Measurements from ENCODE around the gene OPCML. TPM values are rescaled to one million over a fixed set of nuclear protein-coding genes. Genes with fewer than 3 reads are reported as not detected.

The OPCML gene
- total RNA-seq, 1 donor, result not detected

- no peak overlapping the region for H3K4me3 ChIP-seq (ENCODE audit: low read depth, low read length)
- no peak for DNase-seq (ENCODE audit: low read depth)
These were observed 178.2 kb downstream of the OPCML start for GRCh38 chr11:133354069-133354468.

GRCh38 chr11:133350045-133350444, 182.3 kb downstream of the OPCML start:
- DNase-seq (ENCODE audit: low read depth), result no peak
- no peak for TF ChIP-seq CTCF (IDR thresholded peaks at IDR 0.05; ENCODE audit: insufficient read depth, low read depth, low read length)
- no peak overlapping the region for H3K4me3 ChIP-seq (ENCODE audit: low read depth, low read length)

More at GRCh38 chr11:133354069-133354468, 178.2 kb downstream of the OPCML start:
- no peak for TF ChIP-seq CTCF (IDR thresholded peaks at IDR 0.05; ENCODE audit: insufficient read depth, low read depth, low read length)

- no peak for DNase-seq (ENCODE audit: low read depth)
- TF ChIP-seq CTCF (IDR thresholded peaks at IDR 0.05; ENCODE audit: insufficient read depth, low read depth, low read length), result no peak
These were observed 184.3 kb downstream of the OPCML start for GRCh38 chr11:133347988-133348387.

GRCh38 chr11:133346137-133346536, 186.2 kb downstream of the OPCML start:
- H3K4me3 ChIP-seq (ENCODE audit: low read depth, low read length), result no peak overlapping the region
- no peak for DNase-seq (ENCODE audit: low read depth)
- TF ChIP-seq CTCF (IDR thresholded peaks at IDR 0.05; ENCODE audit: insufficient read depth, low read depth, low read length), result no peak

More at GRCh38 chr11:133347988-133348387, 184.3 kb downstream of the OPCML start:
- no peak overlapping the region for H3K4me3 ChIP-seq (ENCODE audit: low read depth, low read length)

GRCh38 chr11:133343951-133344350, 188.3 kb downstream of the OPCML start:
- DNase-seq (ENCODE audit: low read depth), result no peak
- H3K4me3 ChIP-seq (ENCODE audit: low read depth, low read length), result no peak overlapping the region
- TF ChIP-seq CTCF (IDR thresholded peaks at IDR 0.05; ENCODE audit: insufficient read depth, low read depth, low read length), result no peak

- no peak for TF ChIP-seq CTCF (IDR thresholded peaks at IDR 0.05; ENCODE audit: insufficient read depth, low read depth, low read length)
- no peak overlapping the region for H3K4me3 ChIP-seq (ENCODE audit: low read depth, low read length)
- no peak for DNase-seq (ENCODE audit: low read depth)
These were observed 192.7 kb downstream of the OPCML start for GRCh38 chr11:133339495-133340140.

GRCh38 chr11:133338588-133338987, 193.7 kb downstream of the OPCML start:
- TF ChIP-seq CTCF (IDR thresholded peaks at IDR 0.05; ENCODE audit: insufficient read depth, low read depth, low read length), result no peak
- DNase-seq (ENCODE audit: low read depth), result no peak
- no peak overlapping the region for H3K4me3 ChIP-seq (ENCODE audit: low read depth, low read length)
